Measurements from ENCODE around the gene CNTNAP2.

- TF ChIP-seq, protein P1, sequence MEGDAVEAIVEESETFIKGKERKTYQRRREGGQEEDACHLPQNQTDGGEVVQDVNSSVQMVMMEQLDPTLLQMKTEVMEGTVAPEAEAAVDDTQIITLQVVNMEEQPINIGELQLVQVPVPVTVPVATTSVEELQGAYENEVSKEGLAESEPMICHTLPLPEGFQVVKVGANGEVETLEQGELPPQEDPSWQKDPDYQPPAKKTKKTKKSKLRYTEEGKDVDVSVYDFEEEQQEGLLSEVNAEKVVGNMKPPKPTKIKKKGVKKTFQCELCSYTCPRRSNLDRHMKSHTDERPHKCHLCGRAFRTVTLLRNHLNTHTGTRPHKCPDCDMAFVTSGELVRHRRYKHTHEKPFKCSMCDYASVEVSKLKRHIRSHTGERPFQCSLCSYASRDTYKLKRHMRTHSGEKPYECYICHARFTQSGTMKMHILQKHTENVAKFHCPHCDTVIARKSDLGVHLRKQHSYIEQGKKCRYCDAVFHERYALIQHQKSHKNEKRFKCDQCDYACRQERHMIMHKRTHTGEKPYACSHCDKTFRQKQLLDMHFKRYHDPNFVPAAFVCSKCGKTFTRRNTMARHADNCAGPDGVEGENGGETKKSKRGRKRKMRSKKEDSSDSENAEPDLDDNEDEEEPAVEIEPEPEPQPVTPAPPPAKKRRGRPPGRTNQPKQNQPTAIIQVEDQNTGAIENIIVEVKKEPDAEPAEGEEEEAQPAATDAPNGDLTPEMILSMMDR (IDR thresholded peaks at IDR 0.05), result no peak
- TF ChIP-seq POLR2A (IDR thresholded peaks at IDR 0.05) (no peak), EP300 (IDR thresholded peaks at IDR 0.05) (no peak)
Measured at GRCh38 chr7:146641491-146641890, 524.9 kb downstream of the CNTNAP2 start.

All from tibial nerve (tissue), 4 donors.